Measurements from ENCODE around the gene CRACDL.

- TF ChIP-seq CTCF (IDR thresholded peaks at IDR 0.05) (no peak), MXI1 (IDR thresholded peaks at IDR 0.05; ENCODE audit: low read depth, low read length) (no peak), JUND (IDR thresholded peaks at IDR 0.05) (no peak), NRF1 (IDR thresholded peaks at IDR 0.05; ENCODE audit: low read depth, low read length) (no peak), MAX (IDR thresholded peaks at IDR 0.05; ENCODE audit: low read depth) (no peak), EZH2phosphoT487 (IDR thresholded peaks at IDR 0.05; ENCODE audit: borderline replicate concordance, low read depth) (no peak), TAF1 (IDR thresholded peaks at IDR 0.05; ENCODE audit: borderline replicate concordance, low read depth, low read length) (no peak), RCOR1 (IDR thresholded peaks at IDR 0.05; ENCODE audit: low read length) (no peak), RAD21 (IDR thresholded peaks at IDR 0.05; ENCODE audit: low read length) (no peak), NFIC (IDR thresholded peaks at IDR 0.05; ENCODE audit: borderline replicate concordance) (no peak)
Measured at GRCh38 chr2:98849113-98849512, 86.9 kb downstream of the CRACDL start.

Measured in SK-N-SH (cell line).